ENCODE measurements around the gene ATXN10.

GRCh38 chr22:45686004-45686403 is 14.4 kb downstream of the ATXN10 start:
- TF ChIP-seq POLR2A (IDR thresholded peaks at IDR 0.05) (no peak), CTCF (IDR thresholded peaks at IDR 0.05) (no peak)
